GM21360 (cell line): ENCODE results near the gene FAM184B.
"Not testable (repeated sequence)": the region's sequence is repeated elsewhere in the genome, so short reads cannot be mapped to it uniquely, and the experiment has no call there.

Source experiments
- ATAC-seq: cut with Tn5 transposase; IDR thresholded peaks from one replicate; pipeline ENCODE4 v1.9.1; 2021; ENCODE audit warnings: mild to moderate bottlenecking, moderate library complexity; ENCODE audit not compliant: unreplicated experiment

FAM184B gene

DNA sequence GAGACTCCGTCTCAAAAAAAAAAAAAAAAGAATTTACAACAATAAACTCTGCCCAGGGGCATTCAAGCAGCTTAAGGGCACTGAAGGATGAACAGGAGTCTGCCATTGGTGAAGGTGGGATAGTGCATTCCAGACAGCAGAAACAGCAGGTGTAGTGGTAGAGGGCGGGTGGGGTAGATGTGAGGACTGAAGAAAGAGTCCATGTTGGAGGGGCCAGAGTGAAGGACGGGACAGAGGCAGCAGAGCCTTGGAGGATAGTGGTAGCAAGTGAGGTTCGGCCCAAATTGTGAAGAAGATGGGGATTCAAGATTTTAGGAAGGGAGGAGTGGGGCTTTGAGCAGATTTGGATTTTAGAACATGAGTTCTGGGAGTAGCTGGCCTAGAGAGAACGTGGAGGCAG, 91.3 kb downstream of the FAM184B start:
- no peak for ATAC-seq

DNA sequence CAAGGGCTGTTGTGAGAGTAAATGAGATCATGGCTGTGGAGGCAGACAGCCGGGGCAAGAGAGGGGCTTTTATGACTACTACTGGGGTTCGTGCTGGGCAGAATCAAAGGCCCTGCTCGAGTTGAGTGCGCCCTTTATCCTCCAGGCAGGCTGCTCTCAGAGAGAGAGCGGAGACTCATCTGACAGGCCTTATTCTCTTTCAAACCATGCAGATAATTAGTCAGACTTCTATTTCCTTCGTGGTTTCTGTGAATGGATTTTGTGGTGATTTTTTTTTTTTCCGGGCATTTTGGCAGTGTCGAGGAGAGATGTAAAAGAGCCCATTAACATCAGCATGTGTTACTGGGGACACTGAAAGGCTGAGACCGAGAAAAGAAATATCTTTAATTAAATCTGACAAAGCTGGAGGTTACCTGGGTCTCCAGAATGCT, 93.4 kb downstream of the FAM184B start:
- no peak for ATAC-seq

DNA sequence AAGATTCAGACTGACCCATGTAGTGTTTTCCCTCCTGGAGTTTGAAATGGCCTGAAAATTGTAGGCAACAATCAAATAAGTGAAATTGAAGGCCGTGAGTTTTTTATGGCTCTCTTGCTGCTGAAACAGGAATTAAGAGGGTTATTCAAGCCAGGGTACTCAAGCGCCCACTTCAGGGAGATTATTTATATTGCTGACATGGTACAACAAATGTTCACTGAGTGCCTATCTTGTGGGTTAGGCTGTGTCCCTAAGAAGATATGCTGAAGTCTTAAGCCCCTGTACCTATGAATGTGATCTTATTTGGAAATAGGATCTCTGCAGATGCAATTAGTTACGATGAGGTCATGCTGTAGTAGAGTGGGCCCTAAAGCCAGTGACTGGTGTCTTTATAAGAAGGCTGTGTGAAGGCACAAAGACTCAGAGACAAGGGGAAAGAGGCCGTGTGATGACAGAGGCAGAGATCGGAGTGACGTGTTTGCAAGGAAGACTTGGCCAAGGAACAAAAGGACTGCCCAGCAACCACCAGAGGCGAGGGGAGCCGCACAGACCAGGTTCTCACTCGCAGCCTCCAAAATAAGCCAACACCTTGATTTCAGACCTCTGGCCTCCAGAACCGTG, 94.1 kb downstream of the FAM184B start:
- ATAC-seq: no peak

DNA sequence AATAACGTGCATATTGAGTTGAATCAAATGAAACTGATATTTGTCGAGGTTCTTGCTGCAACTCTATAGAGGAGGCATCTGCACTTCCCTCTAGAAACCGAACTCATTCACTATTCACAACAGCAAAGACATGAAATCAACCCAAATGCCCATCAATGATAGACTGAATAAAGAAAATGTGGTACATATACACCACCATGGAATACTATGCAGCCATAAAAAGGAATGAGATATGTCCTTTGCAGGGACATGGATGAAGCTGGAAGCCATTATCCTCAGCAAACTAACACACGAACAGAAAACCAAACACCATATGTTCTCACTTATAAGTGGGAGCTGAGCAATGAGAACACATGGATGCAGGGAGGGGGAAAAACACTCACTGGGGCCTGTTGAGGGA, 96.8 kb downstream of the FAM184B start:
- ATAC-seq: not testable (repeated sequence)

DNA sequence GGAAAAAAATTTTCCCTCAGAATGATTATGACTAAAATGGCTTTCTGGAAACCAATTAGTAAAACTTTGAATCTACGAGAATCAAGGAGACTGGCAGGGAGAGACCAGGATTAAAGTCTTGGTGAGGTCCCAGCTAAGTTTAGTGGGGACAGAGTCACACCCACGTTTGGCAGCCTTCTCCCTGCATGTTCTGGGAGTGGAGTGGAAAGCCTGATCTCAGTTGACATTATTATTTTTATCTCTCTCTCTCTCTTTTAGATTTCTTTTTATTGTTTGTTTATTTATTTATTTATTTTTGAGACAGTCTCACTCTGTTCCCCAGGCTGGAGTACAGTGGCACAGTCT, 99.2 kb downstream of the FAM184B start:
- ATAC-seq: no peak

DNA sequence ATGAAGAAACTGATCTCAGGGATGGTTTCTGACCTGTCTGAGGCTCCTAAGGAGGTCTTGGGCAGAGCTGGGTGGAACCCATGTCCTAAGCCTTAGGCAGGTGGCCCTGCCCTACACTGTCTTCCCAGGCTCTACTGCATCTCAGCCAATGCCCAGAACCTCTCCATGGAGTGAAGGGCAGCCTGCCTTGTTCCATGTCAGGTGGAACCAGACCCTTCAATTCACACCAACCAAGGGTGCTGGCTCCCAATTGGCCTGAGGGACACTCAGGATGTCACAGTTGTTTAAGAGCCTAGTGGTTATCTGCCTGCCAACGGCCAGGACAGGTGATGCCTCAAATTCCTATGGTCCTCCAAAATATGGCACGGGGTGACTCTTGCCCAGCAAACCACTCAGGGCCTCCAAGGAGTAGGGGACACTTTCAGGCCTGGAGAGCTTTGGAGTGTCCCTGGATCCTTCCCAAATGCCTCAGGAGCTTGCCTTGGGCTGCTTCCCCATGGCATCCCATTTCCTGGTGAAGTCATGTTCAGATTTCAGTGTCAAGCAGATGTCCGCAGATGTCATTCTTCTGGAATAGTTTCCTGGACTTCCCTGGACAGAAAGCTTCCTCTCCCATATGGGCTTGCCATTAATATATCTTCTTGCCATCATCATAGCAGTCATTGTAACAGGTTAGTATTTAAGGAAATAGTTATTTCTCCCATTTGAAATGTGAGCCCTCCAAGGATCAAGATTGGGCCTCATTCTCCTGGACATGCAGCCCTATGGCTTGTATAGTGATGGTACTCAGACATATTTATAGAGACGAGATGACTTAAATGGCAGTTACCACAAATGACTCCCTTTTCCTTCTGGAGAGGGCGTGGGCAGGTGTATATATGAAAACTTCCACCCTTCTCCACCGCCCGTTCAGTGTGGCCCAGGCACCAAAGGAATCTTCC, 99.9 kb downstream of the FAM184B start:
- ATAC-seq: no peak

DNA sequence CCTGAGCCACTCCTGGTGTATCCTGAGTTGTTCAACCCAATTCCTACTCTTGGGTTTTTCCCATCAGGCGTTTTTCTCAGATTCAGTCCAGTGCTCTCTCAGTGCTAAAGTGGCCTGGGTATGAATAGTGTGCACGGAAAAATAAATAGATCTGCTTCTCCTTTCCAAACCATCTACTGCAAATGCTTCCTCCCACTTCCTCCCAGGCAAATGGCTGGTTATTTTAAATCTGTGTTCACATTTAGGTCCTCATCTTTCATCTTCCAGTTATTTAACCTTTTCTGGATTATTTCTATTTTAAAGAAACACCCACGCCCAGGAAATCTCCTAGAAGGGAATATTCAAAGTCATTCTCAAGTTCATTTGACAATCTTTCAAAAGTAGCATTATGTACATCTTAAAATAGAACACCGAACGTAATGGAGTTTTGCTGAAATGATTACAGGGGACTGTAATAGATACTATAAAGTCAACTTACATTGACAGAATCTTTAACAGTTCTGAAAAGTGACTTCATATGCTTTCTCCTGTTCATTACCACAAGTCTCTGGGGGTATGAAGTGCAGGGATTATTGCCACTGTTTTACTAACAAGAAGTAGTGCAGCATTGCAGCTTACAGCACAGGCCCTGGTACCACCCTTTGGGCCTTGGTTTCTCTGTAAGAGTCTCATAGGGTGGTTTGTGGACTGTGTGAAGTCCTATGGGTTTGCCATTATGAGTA, 100.7 kb downstream of the FAM184B start:
- ATAC-seq: no peak

DNA sequence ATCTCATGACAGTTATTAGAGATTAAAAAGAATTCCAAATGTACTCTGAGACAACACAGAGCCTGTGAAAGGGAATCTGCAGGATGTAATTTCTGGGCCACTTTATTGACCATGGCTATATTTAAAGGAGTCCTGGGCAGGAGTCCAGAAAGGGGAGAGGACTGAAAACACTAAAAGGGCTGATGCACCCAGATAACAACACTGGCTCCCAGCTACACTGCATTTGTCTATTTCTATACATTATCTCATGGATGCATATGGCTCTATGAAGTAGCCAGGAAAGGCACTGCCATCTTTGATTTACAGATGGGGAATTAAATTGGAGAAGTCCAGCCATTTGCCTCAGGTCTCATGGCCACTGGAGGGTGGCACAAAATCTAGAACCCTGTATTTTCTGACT, 111.0 kb downstream of the FAM184B start:
- no peak for ATAC-seq

DNA sequence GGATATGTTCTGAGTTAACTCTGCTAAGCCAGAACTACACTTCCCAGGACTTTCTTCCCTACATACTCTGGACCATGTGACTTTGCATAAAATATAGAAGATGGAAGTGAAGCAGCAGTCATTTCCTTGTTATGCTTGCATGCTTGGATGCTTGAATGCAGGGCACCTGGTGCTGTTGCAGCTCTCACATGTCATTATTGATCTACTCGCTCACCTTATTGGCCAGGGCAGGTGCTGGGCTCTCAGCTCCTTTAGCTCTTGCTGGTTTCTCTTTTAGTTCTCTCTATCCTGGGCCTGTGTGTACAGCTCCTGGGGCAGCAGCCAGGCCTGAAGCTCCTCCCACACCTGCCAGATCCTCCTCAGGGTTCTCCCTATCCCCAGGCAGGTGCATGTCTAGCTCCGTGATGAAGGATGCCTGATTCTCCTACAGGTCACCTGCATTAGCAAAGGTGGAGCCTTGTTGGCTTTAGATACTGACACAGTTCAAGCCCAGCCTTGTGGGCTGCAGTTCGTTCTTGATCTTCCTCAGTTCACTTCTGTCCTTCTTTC, 113.7 kb downstream of the FAM184B start:
- ATAC-seq: no peak

DNA sequence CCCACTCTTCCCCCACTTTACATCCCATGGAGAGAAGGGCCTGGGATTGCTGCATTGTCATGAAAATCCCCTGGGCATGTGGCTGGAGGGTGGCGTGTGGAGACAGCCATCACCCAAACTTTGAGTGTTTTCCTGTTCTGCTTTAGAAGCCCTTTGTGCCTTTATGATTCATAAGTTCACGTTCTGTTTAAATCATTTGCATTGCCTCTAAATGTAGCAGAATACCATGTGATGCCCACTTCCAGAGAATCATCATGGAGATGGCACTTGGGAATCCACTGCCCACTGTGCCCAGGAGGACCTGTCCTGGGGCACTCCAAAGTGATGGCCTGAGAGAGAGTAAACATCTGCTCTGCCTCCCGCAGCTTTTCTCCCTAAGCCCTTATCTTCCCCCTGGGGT, 114.2 kb downstream of the FAM184B start:
- no peak for ATAC-seq

DNA sequence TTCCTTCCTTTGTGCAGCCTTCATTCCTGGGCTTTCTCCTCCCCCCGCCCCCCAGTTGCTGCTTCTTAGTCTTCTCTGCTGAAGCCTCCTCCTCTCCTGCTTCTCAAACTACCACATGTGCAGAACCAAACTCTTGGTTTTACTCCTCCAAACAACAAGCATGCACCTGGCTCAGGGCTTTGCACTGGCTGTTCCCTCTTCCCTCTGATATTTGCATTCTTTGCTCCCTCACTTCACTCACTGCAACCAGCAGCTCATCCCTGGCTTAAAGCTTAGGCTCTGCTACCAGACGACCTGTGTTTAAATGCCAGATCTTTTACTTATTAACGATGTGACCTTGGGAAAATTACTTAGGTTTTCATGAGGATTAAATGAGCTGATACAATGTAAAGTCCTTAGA, 115.6 kb downstream of the FAM184B start:
- no peak for ATAC-seq

DNA sequence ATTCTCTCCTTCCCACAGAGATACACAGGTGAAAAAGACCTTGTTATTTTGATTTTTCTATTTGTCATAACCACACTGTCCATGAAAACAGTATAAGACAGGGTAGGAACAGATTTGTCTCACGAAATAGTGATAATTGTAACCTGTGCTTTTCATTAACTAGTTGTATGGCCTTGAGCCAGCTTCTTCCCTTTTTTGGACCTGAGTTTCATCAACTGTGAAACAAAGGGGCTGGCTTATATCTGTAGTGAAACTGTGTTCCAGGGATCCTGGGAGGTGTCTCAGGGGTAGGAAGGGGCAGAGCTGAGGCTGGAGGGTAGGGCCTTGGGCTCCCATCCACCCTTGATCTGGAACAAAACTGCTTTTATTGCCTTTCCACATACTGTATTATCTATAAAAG, 116.1 kb downstream of the FAM184B start:
- peak; percentile 33 for ATAC-seq

DNA sequence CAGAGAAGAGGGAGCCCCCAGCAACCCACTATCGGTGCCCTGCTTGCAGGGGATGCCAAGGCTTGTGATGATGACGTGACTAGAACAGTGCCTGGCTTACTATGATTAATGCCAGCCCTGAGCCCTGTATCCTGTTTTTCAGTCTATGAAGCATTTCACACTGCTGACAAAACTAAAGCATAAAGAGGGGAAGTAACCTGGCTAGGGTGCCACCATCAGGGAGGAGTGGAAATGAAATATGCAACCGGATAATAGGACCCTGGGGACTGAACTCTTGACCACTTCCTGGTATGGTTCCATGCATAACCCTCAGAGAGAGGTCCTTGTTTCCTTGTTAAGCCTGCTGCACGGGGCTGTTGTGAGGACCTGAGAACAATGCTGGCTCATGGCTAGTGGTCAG, 116.7 kb downstream of the FAM184B start:
- ATAC-seq: peak; percentile 92

DNA sequence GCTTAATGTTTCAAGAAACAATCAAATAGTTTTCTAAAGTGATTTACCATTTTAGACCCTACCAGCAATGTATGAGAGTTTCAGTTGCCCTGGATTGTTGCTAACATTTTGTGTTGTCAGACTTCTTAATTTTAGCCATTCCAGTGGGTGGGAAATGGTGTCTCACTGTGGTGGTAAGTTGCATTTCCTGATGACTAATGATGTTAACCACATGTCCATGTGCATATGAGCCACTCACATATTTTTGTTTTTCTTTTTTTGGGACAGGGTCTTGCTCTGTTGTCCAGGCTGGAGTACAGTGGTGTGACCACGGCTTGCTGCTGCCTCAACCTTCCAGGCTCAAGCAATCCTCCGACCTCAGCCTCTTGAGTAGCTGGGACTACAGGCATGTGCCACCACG, 118.7 kb downstream of the FAM184B start:
- ATAC-seq: no peak

DNA sequence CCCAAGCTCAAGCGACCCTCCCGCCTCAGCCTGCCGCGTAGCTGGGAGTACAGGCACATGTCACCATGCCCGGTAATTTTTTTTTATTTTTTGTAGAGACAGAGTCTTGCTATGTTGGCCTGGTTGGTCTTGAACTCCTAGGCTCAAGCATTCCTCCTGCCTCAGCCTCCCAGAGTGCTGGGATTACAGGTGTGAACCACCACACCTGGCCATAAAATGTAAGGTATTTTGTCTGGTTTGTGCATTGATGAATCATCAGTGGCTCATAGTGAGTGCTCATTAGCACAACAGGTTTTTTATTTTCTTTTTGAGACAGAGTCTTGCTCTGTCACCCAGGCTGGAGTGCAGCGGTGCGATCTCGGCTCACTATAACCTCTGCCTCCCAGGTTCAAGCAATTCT, 122.2 kb downstream of the FAM184B start:
- ATAC-seq: not testable (repeated sequence)

DNA sequence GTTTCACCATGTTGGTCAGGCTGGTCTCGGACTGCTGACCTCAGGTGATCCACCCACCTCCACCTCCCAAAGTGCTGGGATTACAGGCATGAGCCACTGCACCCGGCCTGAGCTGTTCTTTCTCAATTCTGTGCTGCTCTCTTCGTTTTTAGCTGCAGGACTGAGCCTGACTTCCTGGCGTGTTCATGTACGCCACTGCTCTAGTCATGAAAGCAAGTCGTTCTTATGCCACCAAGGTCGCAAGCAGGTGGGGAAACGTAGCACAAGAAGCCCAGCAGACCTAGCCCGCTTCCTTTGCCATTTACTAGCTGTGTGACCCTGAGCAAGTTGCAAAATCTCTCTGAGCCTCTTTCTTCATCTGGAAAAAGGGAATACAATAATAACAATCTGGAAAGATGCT, 123.6 kb downstream of the FAM184B start:
- no peak for ATAC-seq

DNA sequence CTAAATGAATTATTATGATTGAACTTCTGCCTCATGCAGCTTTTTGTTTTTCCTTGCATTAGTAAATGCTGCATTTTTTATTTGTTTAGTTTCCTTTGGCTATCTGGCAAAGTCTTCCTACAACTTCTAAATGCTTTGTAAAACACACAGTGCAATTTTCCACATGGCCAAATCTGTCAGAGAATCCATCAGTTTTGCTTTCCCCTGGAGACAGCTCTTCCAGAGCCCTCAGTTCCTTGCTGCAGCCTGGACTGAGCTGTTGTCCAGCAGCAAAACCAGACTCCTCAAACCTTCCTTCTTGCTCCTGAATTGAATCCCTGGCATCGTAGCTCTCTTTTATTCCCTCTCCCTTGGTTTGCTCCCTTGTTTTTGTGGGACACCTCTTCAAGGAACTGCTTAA, 124.3 kb downstream of the FAM184B start:
- no peak for ATAC-seq

DNA sequence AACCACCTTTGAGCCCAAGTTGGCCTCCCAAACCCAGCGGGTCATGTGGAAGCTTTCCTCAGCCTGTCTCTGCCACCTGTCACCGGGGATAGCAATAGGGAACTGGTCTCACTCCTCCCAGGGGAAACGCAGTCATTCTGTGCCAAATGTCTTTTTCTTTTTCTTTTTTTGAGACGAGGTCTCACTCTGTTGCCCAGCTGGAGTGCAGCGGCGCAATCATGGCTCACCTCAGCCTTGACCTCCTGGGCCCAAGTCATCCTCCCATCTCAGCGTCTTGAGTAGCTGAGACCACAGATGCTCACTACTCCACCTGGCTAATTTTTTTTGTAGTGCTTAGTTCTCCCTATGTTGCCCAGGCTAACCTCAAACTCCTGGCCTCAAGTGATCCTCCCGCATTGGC, 126.7 kb downstream of the FAM184B start:
- ATAC-seq: no peak

DNA sequence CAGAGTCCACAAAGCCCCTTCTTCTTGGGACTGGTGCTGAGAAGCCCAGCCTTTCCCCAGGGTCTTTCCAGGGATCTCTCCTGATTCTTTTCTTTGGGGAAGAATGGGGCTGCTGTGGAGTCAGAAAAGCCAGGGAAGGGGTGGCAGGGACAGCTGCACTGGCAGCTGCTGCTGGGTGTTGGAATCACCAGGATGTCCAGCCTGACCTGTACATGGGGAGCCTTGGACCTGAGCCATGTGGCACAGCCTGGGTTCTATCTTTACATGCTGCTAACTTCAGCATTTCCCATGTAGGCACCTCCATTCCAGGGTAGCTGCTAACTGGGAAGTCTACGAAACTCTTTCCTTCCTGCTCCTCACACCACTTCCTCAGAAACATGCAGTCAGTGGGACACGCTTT, 131.0 kb downstream of the FAM184B start:
- no peak for ATAC-seq

DNA sequence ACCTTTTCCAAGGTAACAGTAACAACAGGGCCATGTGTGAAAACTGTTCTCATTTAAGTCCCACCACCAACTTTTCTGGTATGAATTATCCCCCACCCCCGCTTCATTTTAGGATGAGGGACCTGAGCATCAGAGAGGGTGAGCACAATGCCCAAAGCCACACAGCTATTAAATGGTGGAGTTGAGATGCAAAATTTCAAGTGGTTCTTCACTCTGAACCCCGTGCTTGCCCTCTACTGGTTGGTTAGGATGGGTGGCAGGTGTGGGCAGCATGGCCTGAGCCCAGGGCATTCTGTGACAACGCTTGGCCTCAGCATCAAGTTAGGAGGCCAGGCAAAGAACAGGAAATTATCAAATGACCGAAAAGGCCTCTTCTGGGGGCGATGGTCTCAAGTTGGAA, 133.5 kb downstream of the FAM184B start:
- no peak for ATAC-seq

DNA sequence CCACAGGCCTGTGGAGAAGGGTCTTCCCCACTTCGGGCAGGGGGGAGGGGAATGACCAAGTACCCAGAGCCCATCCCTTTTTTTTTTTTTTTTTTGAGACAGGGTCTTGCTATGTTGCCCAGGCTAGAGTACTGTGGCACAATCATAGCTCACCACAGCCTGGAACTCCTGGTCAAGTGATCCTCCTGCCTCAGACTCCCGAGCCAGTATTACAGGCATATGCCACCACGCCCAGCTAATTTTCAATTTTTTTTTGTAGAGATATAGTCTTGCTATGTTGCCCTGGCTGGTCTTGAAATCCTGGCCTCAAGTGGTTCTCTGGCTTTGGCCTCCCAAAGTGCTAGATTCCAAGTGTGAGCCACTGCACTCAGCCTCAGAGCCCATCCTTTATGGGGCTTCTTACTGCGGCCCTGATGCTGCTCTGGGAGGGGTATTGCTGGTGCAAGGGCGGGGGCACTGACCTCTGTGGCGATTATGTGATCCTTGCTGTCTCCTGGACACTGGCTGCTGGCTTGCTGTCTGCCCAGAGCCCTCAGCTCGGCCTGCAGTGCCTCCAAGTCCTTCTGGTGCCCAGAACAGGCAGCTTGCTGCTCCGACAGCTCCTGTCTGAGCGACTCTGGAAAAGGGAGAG, 134.1 kb downstream of the FAM184B start:
- ATAC-seq: no peak
